H9 (cell line): ENCODE measurements around the gene MYO5B. TPM values are rescaled to one million over a fixed set of nuclear protein-coding genes. Genes with fewer than 3 reads are reported as not detected.

ENCODE experiments used
- DNase-seq: peaks from one replicate; pipeline ENCODE4 v3.0.0-alpha.2; 2017
- H2AFZ ChIP-seq: one replicate; pipeline ENCODE4 v1.6.1; 2013; ENCODE audit warnings: mild to moderate bottlenecking, low read length, control low read depth, moderate library complexity
- H2AK5ac ChIP-seq: 2 replicates; pipeline ENCODE4 v1.6.1; 2013; ENCODE audit warnings: low read length, control low read depth, mixed read lengths; ENCODE audit not compliant: insufficient read length
- H2BK120ac ChIP-seq: one replicate; pipeline ENCODE4 v1.6.1; 2013; ENCODE audit warnings: low read depth, mild to moderate bottlenecking, low read length, control low read depth, inconsistent platforms; ENCODE audit not compliant: poor library complexity, severe bottlenecking
- H2BK12ac ChIP-seq: 2 replicates; pipeline ENCODE4 v1.6.1; 2013; ENCODE audit warnings: low read length, control low read depth, mixed read lengths, low read depth; ENCODE audit not compliant: insufficient read length
- H2BK15ac ChIP-seq: 2 replicates; pipeline ENCODE4 v1.6.1; 2013; ENCODE audit warnings: low read depth, low read length, control low read depth
- H2BK20ac ChIP-seq: one replicate; pipeline ENCODE4 v1.6.1; 2013; ENCODE audit warnings: low read depth, mild to moderate bottlenecking, low read length, control low read depth, inconsistent platforms; ENCODE audit not compliant: poor library complexity, severe bottlenecking
- H2BK5ac ChIP-seq: 2 replicates; pipeline ENCODE4 v1.6.1; 2013; ENCODE audit warnings: low read length, control low read depth, mixed read lengths; ENCODE audit not compliant: insufficient read length
- H3K14ac ChIP-seq: 2 replicates; pipeline ENCODE4 v1.6.1; 2013; ENCODE audit warnings: low read length, control low read depth; ENCODE audit not compliant: insufficient read depth
- H3K18ac ChIP-seq: 2 replicates; pipeline ENCODE4 v1.6.1; 2013; ENCODE audit warnings: low read depth, mild to moderate bottlenecking, mixed read lengths, low read length, control low read depth; ENCODE audit not compliant: insufficient read length
- H3K23ac ChIP-seq: 2 replicates; pipeline ENCODE4 v1.6.1; 2013; ENCODE audit warnings: low read length, control low read depth, mixed read lengths, low read depth; ENCODE audit not compliant: insufficient read length
- H3K23me2 ChIP-seq: 2 replicates; pipeline ENCODE4 v1.6.1; 2013; ENCODE audit warnings: low read depth, mild to moderate bottlenecking, mixed read lengths, low read length, control low read depth; ENCODE audit not compliant: insufficient read length, poor library complexity, severe bottlenecking
- H3K27ac ChIP-seq: 2 replicates; pipeline ENCODE4 v1.5.1; 2013; ENCODE audit warnings: low read length, control low read depth, mixed read lengths, low read depth; ENCODE audit not compliant: insufficient read length
- H3K27me3 ChIP-seq: 2 replicates; pipeline ENCODE4 v1.6.1; 2013; ENCODE audit warnings: low read length, control low read depth, inconsistent platforms; ENCODE audit not compliant: insufficient read depth
- H3K4ac ChIP-seq: 2 replicates; pipeline ENCODE4 v1.6.1; 2013; ENCODE audit warnings: low read depth, mild to moderate bottlenecking, control low read depth, inconsistent platforms, low read length, moderate library complexity
- H3K4me1 ChIP-seq: 2 replicates; pipeline ENCODE4 v1.6.1; 2013; ENCODE audit warnings: low read length, control low read depth, inconsistent platforms; ENCODE audit not compliant: insufficient read depth
- H3K4me2 ChIP-seq: 2 replicates; pipeline ENCODE4 v1.6.1; 2013; ENCODE audit warnings: low read length, control low read depth, mixed read lengths; ENCODE audit not compliant: insufficient read length, insufficient read depth
- H3K56ac ChIP-seq: 2 replicates; pipeline ENCODE4 v1.6.1; 2013; ENCODE audit warnings: low read depth, mild to moderate bottlenecking, mixed read lengths, low read length, control low read depth; ENCODE audit not compliant: insufficient read length
- H3K79me1 ChIP-seq: 2 replicates; pipeline ENCODE4 v1.6.1; 2013; ENCODE audit warnings: low read depth, mild to moderate bottlenecking, moderate library complexity, low read length, control low read depth, inconsistent platforms; ENCODE audit not compliant: insufficient read depth, poor library complexity, severe bottlenecking
- H3K79me2 ChIP-seq: 2 replicates; pipeline ENCODE4 v1.6.1; 2013; ENCODE audit warnings: low read length, control low read depth, inconsistent platforms; ENCODE audit not compliant: insufficient read depth
- H3K9ac ChIP-seq: 2 replicates; pipeline ENCODE4 v1.6.1; 2013; ENCODE audit warnings: low read length, control low read depth, mixed read lengths; ENCODE audit not compliant: insufficient read length; ENCODE audit errors: extremely low read depth
- H3K9me3 ChIP-seq: one replicate; pipeline ENCODE4 v1.6.1; 2013; ENCODE audit warnings: low read depth, low read length, inconsistent platforms; ENCODE audit not compliant: control insufficient read depth
- H3T11ph ChIP-seq: one replicate; pipeline ENCODE4 v1.6.1; 2013; ENCODE audit warnings: mild to moderate bottlenecking, low read length, control low read depth, inconsistent platforms
- H4K20me1 ChIP-seq: one replicate; pipeline ENCODE4 v1.6.1; 2013; ENCODE audit not compliant: control insufficient read depth, insufficient read length, insufficient read depth
- H4K5ac ChIP-seq: 2 replicates; pipeline ENCODE4 v1.6.1; 2013; ENCODE audit warnings: low read depth, mild to moderate bottlenecking, mixed read lengths, low read length, control low read depth; ENCODE audit not compliant: insufficient read length
- H4K8ac ChIP-seq: replicated peaks from 2 replicates; pipeline ENCODE4 v1.6.1; 2013; ENCODE audit warnings: low read length, control low read depth, mixed read lengths, low read depth; ENCODE audit not compliant: insufficient read length
- H4K91ac ChIP-seq: 2 replicates; pipeline ENCODE4 v1.6.1; 2013; ENCODE audit warnings: low read depth, mild to moderate bottlenecking, moderate library complexity, mixed read lengths, low read length, control low read depth; ENCODE audit not compliant: insufficient read length
- H3K27ac Mint-ChIP-seq, 3 experiments: 2 replicates in 2 of 3; 3 replicates in 1 of 3; pipeline ENCODE4 v1.8.0; 2020 to 2021; ENCODE audit warnings: mixed read lengths in 3 of 3, mild to moderate bottlenecking in 1 of 3, moderate library complexity in 1 of 3
- H3K27me3 Mint-ChIP-seq: 2 replicates; pipeline ENCODE4 v1.8.0; 2021; ENCODE audit warnings: low read depth, mild to moderate bottlenecking, moderate library complexity, mixed read lengths
- H3K36me3 Mint-ChIP-seq, 3 experiments: 2 replicates in 2 of 3; 3 replicates in 1 of 3; pipeline ENCODE4 v1.8.0; 2020 to 2021; ENCODE audit warnings: low read depth in 3 of 3, mixed read lengths in 3 of 3; ENCODE audit not compliant: insufficient read depth in 1 of 3
- H3K4me1 Mint-ChIP-seq, 2 experiments: 2 replicates each; pipeline ENCODE4 v1.8.0; 2020; ENCODE audit warnings: mixed read lengths in 2 of 2
- H3K4me3 Mint-ChIP-seq, 2 experiments: 2 replicates in 1 of 2; 3 replicates in 1 of 2; pipeline ENCODE4 v1.8.0; 2020 to 2021; ENCODE audit warnings: mild to moderate bottlenecking in 2 of 2, mixed read lengths in 2 of 2, moderate library complexity in 1 of 2
- H3K9me3 Mint-ChIP-seq, 2 experiments: 2 replicates in 1 of 2; 3 replicates in 1 of 2; pipeline ENCODE4 v1.8.0; 2020; ENCODE audit warnings: mild to moderate bottlenecking in 2 of 2, mixed read lengths in 2 of 2, moderate library complexity in 1 of 2
- CTCF ChIP-seq: fragments of 200-600 bp; sonication (generic); conservative IDR thresholded peaks from 3 replicates; pipeline ENCODE4 v1.8.0; 2021; ENCODE audit warnings: antibody characterized with exemption, mild to moderate bottlenecking
- WGBS: extraction: QIAGEN DNeasy Blood & Tissue Kit; methylation state at CpG from one replicate; pipeline ENCODE4 v1.1.7; 2013; ENCODE audit warnings: missing lambda C conversion rate, low lambda C conversion rate, mixed read lengths; ENCODE audit not compliant: insufficient read length; ENCODE audit errors: extremely low coverage; 5-methylcytosine and 5-hydroxymethylcytosine counted together
- total RNA-seq: library from RNA; stranded (reverse); gene quantifications from 2 replicates; pipeline ENCODE4 v1.2.1, GENCODE V29; 2021

Gene MYO5B
- total RNA-seq, 1 experiment from 2014 or later, result 9.3 TPM

GRCh38 chr18:49811151-49811938, 383.6 kb downstream of the MYO5B start:
- WGBS, result no CpG with 5 or more reads among the region's 7 CpGs

More at GRCh38 chr18:49811151-49811938, 383.6 kb downstream of the MYO5B start:
- H3K27ac Mint-ChIP-seq, result peak overlapping the region in 1 of 3 experiments; percentile 64; a peak in 2 of 7 replicates
- no peak overlapping the region for H3K4ac ChIP-seq
- DNase-seq, result no peak
- TF ChIP-seq CTCF, result no peak
- H2BK15ac ChIP-seq, result no peak overlapping the region
- no peak overlapping the region for H3T11ph ChIP-seq
- H3K4me3 Mint-ChIP-seq, result peak overlapping the region; percentile 0 to 38; a peak in 4 of 5 replicates
- H3K56ac ChIP-seq, result no peak overlapping the region
- 0 out of 2 replicates have a peak, but pooled peaks cover 3% of the 10 kb centered on the region for H3K4me1 ChIP-seq
- H2BK120ac ChIP-seq, result no peak overlapping the region
- peaks cover 13% of the 10 kb centered on the region for H3K9me3 ChIP-seq
- peaks cover 30 to 33% (median 31%) of the 10 kb centered on the region in 3 experiments for H3K36me3 Mint-ChIP-seq
- no peak overlapping the region for H2AFZ ChIP-seq
- H3K27ac ChIP-seq, result no peak overlapping the region
- no peaks in the 10 kb centered on the region; the same call in 1 of the 2 replicates for H3K27me3 Mint-ChIP-seq
- H3K9ac ChIP-seq, result no peak overlapping the region
- peaks cover 16% of the 10 kb centered on the region; the same call in 1 of the 2 replicates for H3K79me2 ChIP-seq
- no peak overlapping the region for H2AK5ac ChIP-seq
- H3K23me2 ChIP-seq, result peaks cover 5% of the 10 kb centered on the region
- H3K9me3 Mint-ChIP-seq, result peaks cover 24 to 28% of the 10 kb centered on the region in 2 experiments
- peaks cover 5% of the 10 kb centered on the region for H3K79me1 ChIP-seq
- H2BK5ac ChIP-seq, result no peak overlapping the region
- H3K4me2 ChIP-seq, result no peak overlapping the region
- H3K18ac ChIP-seq, result no peak overlapping the region
- no peak overlapping the region for H4K8ac ChIP-seq
- H3K14ac ChIP-seq, result no peak overlapping the region
- no peak overlapping the region for H2BK20ac ChIP-seq
- no peaks in the 10 kb centered on the region for H3K27me3 ChIP-seq
- H2BK12ac ChIP-seq, result no peak overlapping the region
- no peak overlapping the region for H4K91ac ChIP-seq
- peaks cover 21 to 26% of the 10 kb centered on the region in 2 experiments for H3K4me1 Mint-ChIP-seq
- H4K5ac ChIP-seq, result no peak overlapping the region
- no peak overlapping the region for H3K23ac ChIP-seq
- H4K20me1 ChIP-seq, result no peaks in the 10 kb centered on the region
